Heart right ventricle (tissue), 16 donors: Measurements from ENCODE around the gene NCKAP5. TPM values are rescaled to one million over a fixed set of nuclear protein-coding genes. Genes with fewer than 3 reads are reported as not detected.

Experiments used
- ATAC-seq, 8 donors: fragments of 200-7000 bp; cut with Tn5 transposase; one replicate each; pipeline ENCODE4 v1.9.1; 2020; ENCODE audit warnings: mild to moderate bottlenecking in 8 of 8, moderate library complexity in 8 of 8, moderate number of reproducible peaks in 1 of 8
- DNase-seq, 2 donors: peaks; one replicate each; pipeline ENCODE4 v3.0.0-alpha.2; 2020
- H3K27ac ChIP-seq, 10 donors: fragments of 200-600 bp; sonication (generic) in 2 of 10; one replicate each; pipeline versions ENCODE4 v1.5.0 to v1.8.0; 2020 to 2022; ENCODE audit warnings: mild to moderate bottlenecking in 3 of 10
- H3K27me3 ChIP-seq, 7 donors: fragments of 200-600 bp; one replicate each; pipeline ENCODE4 v1.8.0; 2021 to 2022; ENCODE audit warnings: mild to moderate bottlenecking in 2 of 7
- H3K36me3 ChIP-seq, 9 donors: fragments of 200-600 bp; sonication (generic) in 1 of 9; one replicate each; pipeline versions ENCODE4 v1.5.0 to v1.8.0; 2020 to 2022; ENCODE audit warnings: mild to moderate bottlenecking in 2 of 9
- H3K4me1 ChIP-seq, 9 donors: fragments of 200-600 bp; sonication (generic) in 1 of 9; one replicate each; pipeline versions ENCODE4 v1.5.0 to v1.8.0; 2020 to 2022; ENCODE audit warnings: mild to moderate bottlenecking in 4 of 9
- H3K4me3 ChIP-seq, 10 donors: fragments of 200-600 bp; sonication (generic) in 2 of 10; one replicate each; pipeline versions ENCODE4 v1.5.0 to v1.8.0; 2020 to 2022; ENCODE audit warnings: mild to moderate bottlenecking in 7 of 10, moderate library complexity in 2 of 10
- H3K9me3 ChIP-seq, 11 donors: fragments of 200-600 bp in 10 of 11; sonication (generic) in 2 of 11; one replicate each; pipeline versions ENCODE4 v1.5.0 to v1.8.0; 2013 to 2022; ENCODE audit warnings: mild to moderate bottlenecking in 2 of 11, control low read depth in 1 of 11, moderate library complexity in 1 of 11
- WGBS, 2 donors: extraction: QIAGEN DNeasy Blood & Tissue Kit; methylation state at CpG; one replicate each; pipeline ENCODE4 v1.1.7; 2013; ENCODE audit warnings: inconsistent platforms in 1 of 2; 5-methylcytosine and 5-hydroxymethylcytosine counted together
- intact Hi-C, 10 donors: fragments of 100-400 bp; cut with DNase I; formaldehyde crosslinking; loops; one replicate each; pipeline versions ENCODE4 v1.11.1 to v1.14.2; 2022
- polyA plus RNA-seq, 2 donors: library from polyadenylated mRNA; stranded (reverse); fragments of 200-250 nt; gene quantifications; one replicate each; pipeline ENCODE4 v1.2.3, GENCODE V29; 2013
- total RNA-seq, 10 donors: library from RNA; stranded (reverse); fragmentation: NEBNext Ultra II Directional in 3 of 10; extraction: Animal tissue kit (Norgen Biotek cat#: 25700) in 3 of 10; gene quantifications; one replicate each; pipeline versions ENCODE4 v1.2.1 to v1.2.4, GENCODE V29; 2021 to 2023
- TF ChIP-seq, protein P1 (sequence below), 9 donors: fragments of 200-600 bp; sonication (generic) in 2 of 9; IDR thresholded peaks; one replicate each; pipeline versions ENCODE4 v1.5.0 to v1.8.0; 2021 to 2022; ENCODE audit warnings: antibody characterized with exemption in 9 of 9, mild to moderate bottlenecking in 5 of 9, moderate library complexity in 1 of 9
- donor health status: Arrhythmogenic right ventricular cardiomyopathy.
- donor health status: ischemic (EF 13 %, LVEDD 7.1; RV severe dilation, severe dysfunction).
- donor health status: healthy with polysubstance abuse.
- donor health status: DM: no; HTN: yes; CAD: no.
- donor health status: DM: no; HTN: no; CAD: no.
- donor health status: ischemic (EF 25% LVEDD 6.9; RV normal size, moderate dysfunction).
- donor health status: ischemic (EF 25% LVEDD 5.7; RV mildly dilated, moderate dysfunction).
- donor health status: healthy.
- donor health status: DM: yes; HTN: yes; CAD: no.
- donor health status: Ischemic cardiomyopathy.
- donor health status: ischemic (EF 35%, LVEDD 5.7; RV mildly dilated, moderate dysfunction).
- donor health status: nonischemic (EF 11% LVEDD 7.7; RV severe dilation, severe dysfunction).
- donor health status: DM: yes; HTN: yes; CAD: no.
- donor health status: PGD.
- donor health status: ischemic (EF 29% LVEDD 5.4; RV normal size, mild dysfunction).
- donor health status: nonischemic (EF 23%, LVEDD 6.1; RV moderate dilation, normal function).

Gene NCKAP5
- total and polyA plus RNA-seq, 12 donors = 0.57 to 11.7 (median 6.2) TPM

DNA sequence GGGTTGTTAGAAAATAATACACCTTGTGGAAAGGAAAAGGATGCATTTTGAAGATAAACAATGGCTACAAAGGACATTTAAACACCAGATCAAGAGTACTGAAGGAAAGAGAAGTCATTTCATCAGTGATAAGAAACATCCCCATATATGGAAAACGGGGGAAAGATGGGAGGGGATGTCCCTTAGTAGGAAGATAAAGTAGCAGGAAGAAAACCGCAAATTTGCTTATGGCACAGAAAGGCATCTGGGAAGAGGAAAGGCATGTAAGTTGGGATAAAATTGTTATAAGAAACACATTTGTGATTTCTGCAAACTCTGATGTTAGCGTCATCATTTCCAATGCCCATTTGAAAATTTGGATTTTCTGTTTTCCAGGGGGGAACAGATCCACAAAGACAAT lies 887.7 kb downstream of the NCKAP5 start:
- 75 to 88% methylated on average over 3 of the region's 3 CpGs for WGBS, 2 donors
- ATAC-seq = no peak
- no peak for DNase-seq

DNA sequence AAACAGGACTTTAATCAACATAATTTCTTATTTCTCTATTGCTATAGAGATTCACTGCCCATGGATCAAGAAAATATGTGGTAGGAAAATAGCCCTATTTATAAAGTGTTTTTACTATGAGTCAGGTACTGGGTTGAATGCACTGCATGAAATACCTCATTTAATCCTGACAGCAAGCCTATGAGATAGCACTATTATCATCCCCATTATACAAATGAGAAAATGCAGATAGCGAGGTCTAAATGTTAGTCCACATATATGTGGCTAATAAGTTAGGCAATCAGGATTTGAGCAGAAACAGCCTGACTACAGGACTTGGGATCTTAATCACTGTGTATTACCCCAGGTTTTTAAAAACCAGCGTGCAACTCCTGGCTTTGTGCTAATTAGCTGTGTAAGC lies 889.8 kb downstream of the NCKAP5 start:
- no peaks in the 10 kb centered on the region for H3K36me3 ChIP-seq
- ATAC-seq (no peak), DNase-seq (no peak)
- intact Hi-C loops = no loop called here
- H3K4me1 ChIP-seq = no peaks in the 10 kb centered on the region
- TF ChIP-seq, protein P1, sequence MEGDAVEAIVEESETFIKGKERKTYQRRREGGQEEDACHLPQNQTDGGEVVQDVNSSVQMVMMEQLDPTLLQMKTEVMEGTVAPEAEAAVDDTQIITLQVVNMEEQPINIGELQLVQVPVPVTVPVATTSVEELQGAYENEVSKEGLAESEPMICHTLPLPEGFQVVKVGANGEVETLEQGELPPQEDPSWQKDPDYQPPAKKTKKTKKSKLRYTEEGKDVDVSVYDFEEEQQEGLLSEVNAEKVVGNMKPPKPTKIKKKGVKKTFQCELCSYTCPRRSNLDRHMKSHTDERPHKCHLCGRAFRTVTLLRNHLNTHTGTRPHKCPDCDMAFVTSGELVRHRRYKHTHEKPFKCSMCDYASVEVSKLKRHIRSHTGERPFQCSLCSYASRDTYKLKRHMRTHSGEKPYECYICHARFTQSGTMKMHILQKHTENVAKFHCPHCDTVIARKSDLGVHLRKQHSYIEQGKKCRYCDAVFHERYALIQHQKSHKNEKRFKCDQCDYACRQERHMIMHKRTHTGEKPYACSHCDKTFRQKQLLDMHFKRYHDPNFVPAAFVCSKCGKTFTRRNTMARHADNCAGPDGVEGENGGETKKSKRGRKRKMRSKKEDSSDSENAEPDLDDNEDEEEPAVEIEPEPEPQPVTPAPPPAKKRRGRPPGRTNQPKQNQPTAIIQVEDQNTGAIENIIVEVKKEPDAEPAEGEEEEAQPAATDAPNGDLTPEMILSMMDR (IDR thresholded peaks at IDR 0.05) = no peak
- WGBS, 2 donors = 96 to 99% methylated on average over 2 of the region's 2 CpGs
- no peaks in the 10 kb centered on the region for H3K9me3 ChIP-seq
- H3K27ac ChIP-seq = no peak overlapping the region
- H3K27me3 ChIP-seq = peaks cover 0 to 14% (median 0%) of the 10 kb centered on the region in 7 donors
- H3K4me3 ChIP-seq = no peak overlapping the region

More for the DNA sequence above, 887.7 kb downstream of the NCKAP5 start:
- Histone ChIP-seq H3K9me3 (no peaks in the 10 kb centered on the region), H3K4me1 (no peaks in the 10 kb centered on the region), H3K4me3 (no peak overlapping the region), H3K36me3 (no peaks in the 10 kb centered on the region), H3K27ac (no peak overlapping the region), H3K27me3 (peaks cover 0 to 3% (median 0%) of the 10 kb centered on the region in 7 donors)
- intact Hi-C loops = no loop called here
- TF ChIP-seq, protein P1 (IDR thresholded peaks at IDR 0.05) = no peak

DNA sequence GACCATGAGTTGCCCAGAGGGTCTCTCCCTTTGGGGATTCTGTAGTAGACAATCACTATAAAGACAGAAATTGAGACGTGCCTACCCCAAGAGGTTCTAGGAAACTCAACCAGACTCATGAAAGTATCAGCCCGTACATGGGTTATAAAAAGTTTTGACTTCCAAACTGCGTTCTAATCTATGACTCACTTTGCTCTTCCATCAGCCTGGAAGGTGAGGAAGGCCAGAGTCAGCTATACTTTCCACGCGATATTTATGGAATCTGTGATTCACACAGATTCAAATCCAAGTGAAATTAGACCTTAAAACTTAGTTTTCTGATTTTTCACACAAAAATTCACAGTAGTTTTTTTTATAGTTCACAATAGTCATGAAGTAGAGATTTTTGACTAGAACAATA lies 890.6 kb downstream of the NCKAP5 start:
- no peak overlapping the region for H3K27ac ChIP-seq
- H3K4me1 ChIP-seq = no peaks in the 10 kb centered on the region
- H3K27me3 ChIP-seq = peaks cover 0 to 16% (median 0%) of the 10 kb centered on the region in 7 donors
- no peaks in the 10 kb centered on the region for H3K9me3 ChIP-seq
- TF ChIP-seq, protein P1 (IDR thresholded peaks at IDR 0.05) = no peak
- WGBS, 2 donors = 86 to 87% methylated on average over 5 of the region's 5 CpGs
- H3K36me3 ChIP-seq = no peaks in the 10 kb centered on the region
- intact Hi-C loops = no loop called here
- DNase-seq (no peak), ATAC-seq (no peak)
- no peak overlapping the region for H3K4me3 ChIP-seq

DNA sequence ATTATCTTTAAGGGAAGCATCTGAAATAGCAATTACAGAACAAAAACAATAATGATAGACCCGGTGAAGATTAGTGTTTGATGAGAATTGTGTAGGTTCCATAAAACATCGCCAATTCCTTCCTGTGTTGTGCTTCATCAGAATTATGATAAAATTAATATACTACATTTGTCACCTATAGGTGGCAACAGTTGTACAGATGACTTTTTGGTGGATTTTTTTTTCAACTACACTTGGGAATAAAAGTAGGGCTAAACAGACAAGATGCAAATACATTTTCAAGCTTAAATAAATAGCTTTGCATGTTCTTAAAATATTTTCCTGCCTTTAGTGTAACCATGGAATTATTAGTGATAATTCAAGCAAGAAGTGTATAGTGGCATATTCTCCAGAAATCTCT lies 891.3 kb downstream of the NCKAP5 start:
- H3K4me1 ChIP-seq = no peaks in the 10 kb centered on the region
- TF ChIP-seq, protein P1 (IDR thresholded peaks at IDR 0.05) = peak in 3 of 9 donors; percentile 4 to 27 (median 8)
- DNase-seq (no peak), ATAC-seq (no peak)
- H3K36me3 ChIP-seq = no peaks in the 10 kb centered on the region
- H3K27ac ChIP-seq = no peak overlapping the region
- intact Hi-C loops = no loop called here
- H3K9me3 ChIP-seq = no peaks in the 10 kb centered on the region
- no peak overlapping the region for H3K4me3 ChIP-seq
- WGBS, 2 donors = 55 to 62% methylated on average over 2 of the region's 2 CpGs
- peaks cover 0 to 23% (median 0%) of the 10 kb centered on the region in 7 donors for H3K27me3 ChIP-seq
